GM13976 (cell line): ENCODE measurements around the gene DNAJA2.
"Not testable (repeated sequence)": the region's sequence is repeated elsewhere in the genome, so short reads cannot be mapped to it uniquely, and the experiment has no call there.

Source experiments
- DNase-seq: peaks from one replicate; pipeline ENCODE4 v3.0.0; 2012; ENCODE audit warnings: low spot score
- CTCF ChIP-seq: IDR thresholded peaks from 2 replicates; pipeline ENCODE4 v1.5.1; 2012; ENCODE audit warnings: borderline replicate concordance, mild to moderate bottlenecking; ENCODE audit not compliant: insufficient read depth; ENCODE audit errors: extremely low read depth, missing control alignments, control extremely low read depth
- in situ Hi-C: fragments of 300-500 bp; cut with MboI; formaldehyde crosslinking; loops from one replicate; pipeline ENCODE4 v1.12.0; 2022; ENCODE audit warnings: low sequenced_read_pairs, mixed read lengths, inconsistent platforms; ENCODE audit not compliant: unreplicated experiment

The DNAJA2 gene

GRCh38 chr16:46948548-46949166, 24.8 kb downstream of the DNAJA2 start:
- in situ Hi-C loops = no loop called here
- DNase-seq = no peak
- no peak for TF ChIP-seq CTCF

- TF ChIP-seq CTCF = peak; percentile 43
- in situ Hi-C loops = no loop called here
- DNase-seq = peak; percentile 71
Measured at GRCh38 chr16:46947900-46948547, 25.4 kb downstream of the DNAJA2 start.

GRCh38 chr16:46944713-46945112, 28.8 kb downstream of the DNAJA2 start:
- DNase-seq, in situ Hi-C loops: not testable (repeated sequence)

- TF ChIP-seq CTCF = no peak
- DNase-seq = no peak
- in situ Hi-C loops = no loop called here
Measured at GRCh38 chr16:46937536-46937935, 35.9 kb downstream of the DNAJA2 start.

- no peak for TF ChIP-seq CTCF
- in situ Hi-C loops = no loop called here
- DNase-seq = peak; percentile 52
Measured at GRCh38 chr16:46932802-46933201, 40.7 kb downstream of the DNAJA2 start.

- no peak for TF ChIP-seq CTCF
- in situ Hi-C loops = no loop called here
Measured at GRCh38 chr16:46930861-46931260, 42.6 kb downstream of the DNAJA2 start.

More at GRCh38 chr16:46930861-46931260, 42.6 kb downstream of the DNAJA2 start:
- peak; percentile 19 for DNase-seq
